Stimulated activated CD8-positive, alpha-beta memory T cell treated with anti-CD3 and anti-CD28 coated beads, Interleukin-7, amount 100 ng/mL, for 24 hours (primary cell): ENCODE results near the gene GABRA5.
"Not testable (repeated sequence)": the region's sequence is repeated elsewhere in the genome, so short reads cannot be mapped to it uniquely, and the experiment has no call there.

ENCODE experiments used
- DNase-seq: peaks from one replicate; pipeline ENCODE4 v3.0.0-alpha.2; 2020; ENCODE audit warnings: low read depth

Gene GABRA5

GRCh38 chr15:26877831-26878230 lies 11.0 kb downstream of the GABRA5 start:
- no peak for DNase-seq

DNA sequence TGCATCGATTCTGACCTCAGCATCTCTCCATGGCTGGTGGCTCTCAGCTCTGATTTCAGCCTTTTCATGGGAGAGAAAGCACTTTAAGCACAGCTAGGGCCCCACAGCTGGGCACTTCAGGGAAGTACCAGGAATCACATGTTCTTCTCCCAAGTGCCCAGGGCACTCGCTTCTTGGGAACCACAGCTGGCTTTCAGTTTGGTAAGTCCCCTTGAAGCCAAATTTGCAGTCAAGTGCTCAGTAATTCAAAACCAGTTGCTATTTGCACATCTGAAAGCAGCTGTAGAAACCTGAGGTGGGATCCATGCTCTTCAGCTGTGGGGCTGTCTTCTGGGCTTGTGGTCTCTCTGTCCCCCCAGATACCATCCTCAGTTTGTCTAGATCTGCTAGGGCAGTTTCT lies 12.8 kb downstream of the GABRA5 start:
- DNase-seq, result no peak

DNA sequence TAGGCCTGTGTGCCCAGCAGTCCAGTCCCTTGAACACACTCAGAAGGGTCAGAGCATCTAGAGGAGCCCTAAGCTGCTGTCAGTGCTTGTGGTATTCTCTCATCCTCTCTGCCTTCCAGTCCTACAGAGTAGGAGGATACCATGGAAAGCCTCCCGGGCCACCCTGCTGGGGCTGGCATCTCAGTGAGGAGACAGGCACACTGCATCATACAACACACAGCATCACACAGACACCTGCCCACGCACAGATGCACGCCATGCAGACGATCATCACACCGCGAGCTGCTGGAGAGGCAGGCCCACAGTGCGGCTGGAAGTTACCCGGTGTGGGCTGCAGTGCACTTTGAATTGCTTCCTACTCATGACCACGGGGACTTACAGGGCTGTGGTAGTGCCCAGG lies 15.2 kb downstream of the GABRA5 start:
- no peak for DNase-seq

GRCh38 chr15:26882616-26883365 lies 15.9 kb downstream of the GABRA5 start:
- DNase-seq, result no peak

- DNase-seq, result no peak
These were observed 16.6 kb downstream of the GABRA5 start for GRCh38 chr15:26883466-26883865.

- DNase-seq, result no peak
These were observed 19.7 kb downstream of the GABRA5 start for GRCh38 chr15:26886566-26886965.

GRCh38 chr15:26887926-26888666 lies 21.2 kb downstream of the GABRA5 start:
- no peak for DNase-seq

DNA sequence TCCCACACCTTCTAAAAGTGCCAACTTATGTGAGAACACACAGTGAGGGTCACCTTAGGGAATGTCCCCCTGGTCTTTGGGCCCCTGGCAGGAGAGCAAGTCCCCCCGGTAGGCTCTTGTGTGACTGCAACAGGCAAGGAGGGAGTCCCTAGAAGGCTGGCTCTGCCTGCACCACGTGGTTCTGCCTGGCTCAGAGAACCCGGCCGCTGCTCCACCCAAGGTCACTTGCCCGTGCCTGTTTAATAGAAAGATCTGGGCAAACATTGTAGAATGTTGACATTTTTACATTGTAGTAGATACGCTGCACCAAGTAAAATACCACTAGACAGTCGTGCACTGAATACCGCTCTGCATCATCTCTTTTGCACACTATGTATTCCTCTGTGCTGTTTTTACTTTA lies 21.9 kb downstream of the GABRA5 start:
- no peak for DNase-seq

DNA sequence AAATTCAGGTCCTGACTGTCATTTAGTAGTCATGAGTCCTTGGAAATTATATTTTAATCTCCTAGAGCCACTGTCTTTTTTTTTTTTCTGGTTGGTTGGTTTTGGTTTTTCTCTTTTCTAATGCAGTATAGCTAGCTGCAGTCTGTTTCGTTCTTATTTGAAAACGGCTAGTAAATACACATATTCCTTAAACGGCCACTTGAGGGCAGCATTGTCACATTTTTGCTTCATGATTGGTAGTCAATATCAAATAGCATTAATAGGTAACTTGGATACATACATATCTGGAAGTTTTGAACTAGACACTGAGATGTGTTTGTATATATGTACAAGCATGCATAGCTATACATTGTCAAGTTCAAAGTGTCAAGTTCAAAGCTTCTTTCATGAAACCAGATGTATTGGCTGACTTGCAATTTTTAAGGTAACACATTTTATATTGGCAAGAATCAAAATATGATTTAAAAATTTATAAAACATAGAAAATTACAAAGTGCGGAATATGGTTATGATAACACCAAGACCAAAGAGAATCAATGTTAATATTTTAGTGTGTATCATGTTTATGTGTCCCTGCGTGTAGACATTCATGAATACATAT lies 22.5 kb downstream of the GABRA5 start:
- DNase-seq, result peak; percentile 7

DNA sequence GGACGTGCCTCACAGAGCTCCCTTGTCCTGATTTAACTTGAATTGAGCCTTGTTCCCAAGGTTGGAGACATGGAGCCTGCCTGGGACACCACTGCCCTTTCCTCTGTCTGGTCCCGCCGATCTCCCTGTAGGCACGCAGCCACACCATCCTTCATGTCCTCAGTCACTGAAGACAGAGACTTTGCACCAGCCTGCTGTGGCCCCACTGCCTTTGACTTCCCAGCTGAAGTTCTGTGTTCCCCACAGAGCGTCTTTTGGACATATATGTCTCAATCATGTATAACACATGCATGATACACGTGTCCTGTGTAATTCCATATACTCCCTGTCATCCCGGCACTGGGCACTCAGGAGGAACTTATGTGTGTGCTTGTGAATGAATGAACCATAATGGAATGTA lies 23.6 kb downstream of the GABRA5 start:
- DNase-seq, result no peak

DNA sequence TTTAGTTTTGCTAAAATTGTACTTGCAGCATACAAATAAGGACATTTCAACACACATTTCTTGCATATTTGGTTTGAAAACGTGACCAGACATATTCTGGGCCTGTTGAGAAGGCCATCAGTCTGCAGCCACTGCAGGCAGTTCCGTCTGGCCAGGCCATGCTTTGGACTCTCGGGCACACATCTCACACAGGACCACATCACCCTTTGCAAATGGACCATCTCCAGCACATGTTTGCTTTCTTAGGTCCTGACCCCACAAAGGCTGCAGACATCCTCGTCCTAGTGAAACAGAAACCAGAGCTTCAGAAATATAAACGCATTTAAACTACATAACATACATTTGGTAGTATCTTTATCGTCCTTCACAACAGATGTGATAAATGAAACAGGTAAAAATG lies 24.1 kb downstream of the GABRA5 start:
- DNase-seq, result no peak

- peak; percentile 20 for DNase-seq
These were observed 24.8 kb downstream of the GABRA5 start for GRCh38 chr15:26891448-26892181.

DNA sequence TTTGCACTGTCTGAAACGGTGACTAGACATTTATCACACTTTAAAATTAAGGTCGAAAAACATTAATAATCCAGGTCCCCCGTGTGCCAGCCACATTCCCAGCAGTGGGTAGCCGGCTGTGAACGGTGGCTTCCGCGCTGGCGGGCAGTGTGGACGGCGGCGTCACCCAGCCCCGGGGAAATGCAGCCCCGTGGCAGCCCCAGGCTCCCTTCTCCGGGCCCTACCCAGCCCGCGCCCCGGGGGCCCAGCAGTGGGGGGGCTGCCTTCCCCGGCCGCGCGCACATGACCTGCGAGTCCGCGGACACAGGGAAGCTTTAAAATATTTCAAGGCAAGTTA lies 25.3 kb downstream of the GABRA5 start:
- no peak for DNase-seq

- no peak for DNase-seq
These were observed 25.8 kb downstream of the GABRA5 start for GRCh38 chr15:26892678-26893077.

- no peak for DNase-seq
These were observed 26.6 kb downstream of the GABRA5 start for GRCh38 chr15:26893351-26894065.

GRCh38 chr15:26894181-26894580 lies 27.3 kb downstream of the GABRA5 start:
- no peak for DNase-seq

GRCh38 chr15:26895346-26895745 lies 28.5 kb downstream of the GABRA5 start:
- not testable (repeated sequence) for DNase-seq

GRCh38 chr15:26899658-26900057 lies 32.8 kb downstream of the GABRA5 start:
- DNase-seq, result no peak

- DNase-seq, result no peak
These were observed 34.2 kb downstream of the GABRA5 start for GRCh38 chr15:26901041-26901440.

GRCh38 chr15:26910715-26911114 lies 43.9 kb downstream of the GABRA5 start:
- no peak for DNase-seq

- no peak for DNase-seq
These were observed 54.6 kb downstream of the GABRA5 start for GRCh38 chr15:26921433-26921832.

DNA sequence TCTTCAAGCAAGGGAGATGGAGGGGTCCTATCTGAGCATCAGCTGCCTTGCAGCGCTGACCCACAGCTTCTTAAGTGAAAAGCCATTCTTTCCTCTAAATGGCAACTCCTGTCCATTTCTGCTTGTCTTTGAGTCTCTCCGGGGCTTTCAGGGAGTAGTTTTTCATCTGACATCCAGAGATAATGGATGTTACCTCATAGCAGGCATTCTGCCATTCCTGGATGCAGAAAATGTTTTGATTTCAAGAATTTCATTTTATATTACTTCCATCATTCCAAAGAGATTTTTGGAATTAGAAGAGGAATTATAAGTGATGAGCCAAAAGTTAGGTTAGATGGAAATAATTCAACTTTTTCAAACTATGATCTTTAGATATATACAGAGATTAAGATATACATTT lies 59.2 kb downstream of the GABRA5 start:
- DNase-seq, result no peak
